GM21381 (cell line): ENCODE data around the gene TCAIM.

ENCODE experiments used
- ATAC-seq: cut with Tn5 transposase; IDR thresholded peaks from one replicate; pipeline ENCODE4 v1.9.1; 2021; ENCODE audit warnings: mild to moderate bottlenecking, moderate library complexity; ENCODE audit not compliant: unreplicated experiment

Gene TCAIM

GRCh38 chr3:44444437-44444836 lies 105.9 kb downstream of the TCAIM start:
- no peak for ATAC-seq

GRCh38 chr3:44444896-44445691 lies 106.5 kb downstream of the TCAIM start:
- ATAC-seq: no peak

- ATAC-seq: no peak
Measured at GRCh38 chr3:44445786-44446185, 107.2 kb downstream of the TCAIM start.

- ATAC-seq: no peak
Measured at GRCh38 chr3:44446929-44447328, 108.4 kb downstream of the TCAIM start.

GRCh38 chr3:44451441-44451840 lies 112.9 kb downstream of the TCAIM start:
- no peak for ATAC-seq

GRCh38 chr3:44454258-44454657 lies 115.7 kb downstream of the TCAIM start:
- ATAC-seq: no peak

GRCh38 chr3:44455318-44455717 lies 116.8 kb downstream of the TCAIM start:
- ATAC-seq: no peak
